SW 1271 (cell line): ENCODE results near the gene ERICH3.

Source experiments
- DNase-seq, 2 experiments: peaks; one replicate each; lab custom pipeline; 2025; lab: John Stamatoyannopoulos, UW

Gene ERICH3

DNA sequence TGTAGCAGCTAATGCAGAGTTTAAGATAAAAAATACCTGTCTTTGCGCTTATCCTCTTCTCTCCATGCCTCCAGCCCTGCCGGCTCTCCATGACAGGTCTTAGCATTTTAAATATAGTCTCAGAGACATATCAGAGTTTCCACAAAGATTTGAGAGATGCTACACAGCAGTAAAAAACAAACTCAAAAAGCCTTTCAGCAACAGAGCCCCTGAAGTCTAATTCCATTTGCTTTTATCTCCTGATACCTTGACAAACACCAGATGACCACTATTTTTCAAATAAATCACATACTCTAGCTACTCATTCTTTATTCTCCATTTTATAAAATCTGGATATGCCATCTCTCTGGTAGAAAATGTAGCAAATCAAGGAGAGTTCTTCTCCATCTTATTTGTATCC lies 81.6 kb downstream of the ERICH3 start:
- DNase-seq, result no peak

DNA sequence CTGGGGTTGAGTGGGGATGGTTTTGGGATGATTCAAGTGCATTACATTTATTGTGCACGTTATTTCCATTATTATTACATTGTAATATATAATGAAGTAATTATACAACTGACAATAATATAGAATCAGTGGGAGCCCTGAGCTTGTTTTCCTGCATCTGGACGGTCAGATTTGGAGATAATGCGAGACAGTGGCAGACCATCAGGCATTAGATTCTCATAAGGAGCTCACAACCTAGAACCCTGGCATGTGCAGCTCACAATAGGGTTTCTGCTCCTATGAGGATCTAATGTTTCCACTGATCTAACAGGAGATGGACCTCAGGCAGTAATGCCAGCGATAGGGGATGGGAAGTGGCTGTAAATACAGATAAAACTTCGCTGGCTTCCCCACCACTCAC lies 83.3 kb downstream of the ERICH3 start:
- no peak for DNase-seq

DNA sequence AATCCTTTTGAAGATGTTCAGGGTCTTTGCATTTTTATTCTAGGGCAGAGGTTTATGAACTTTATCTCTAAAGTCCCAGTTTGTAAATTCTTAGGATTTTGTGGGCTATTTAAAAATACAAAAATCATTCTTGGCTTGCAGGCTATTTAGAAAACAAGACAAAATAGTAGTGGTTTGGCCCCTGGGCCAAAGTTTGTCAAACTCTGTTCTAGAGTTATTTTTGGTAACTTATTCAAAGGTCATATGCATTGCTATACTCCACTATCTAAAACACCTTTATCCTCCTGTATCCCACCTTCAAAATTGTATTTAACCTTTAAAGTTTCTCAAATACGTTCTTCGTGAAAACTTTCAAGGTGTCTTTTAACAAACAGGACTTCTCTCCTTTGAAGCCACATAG lies 85.7 kb downstream of the ERICH3 start:
- DNase-seq, result no peak

DNA sequence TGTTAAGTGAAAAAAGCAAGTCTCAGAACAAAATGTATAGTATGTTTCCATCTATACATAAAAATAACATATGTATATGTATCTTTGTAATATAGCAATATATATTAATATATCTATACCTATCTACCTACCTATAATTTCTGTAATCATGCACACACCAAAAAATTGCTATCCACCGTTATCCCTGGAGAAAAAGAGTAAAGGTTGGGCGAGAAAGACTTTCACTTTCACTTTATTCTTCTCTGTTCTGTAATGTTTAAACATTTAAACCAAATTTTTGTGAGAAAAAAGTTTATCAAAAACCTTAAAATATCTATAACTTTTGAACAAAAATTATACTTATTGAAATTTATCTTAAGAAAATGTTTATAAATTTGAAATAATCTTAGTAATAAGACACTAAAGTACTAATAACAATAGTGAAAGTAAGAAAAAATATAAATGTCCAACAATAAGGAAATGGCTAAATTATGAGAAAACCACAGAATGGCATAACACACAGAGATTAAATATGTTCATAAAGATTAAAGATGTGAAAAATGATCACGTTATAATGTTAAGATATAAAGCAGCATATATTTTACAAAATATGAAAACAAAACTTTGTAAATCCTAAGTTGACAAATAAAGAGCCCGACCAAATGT lies 87.2 kb downstream of the ERICH3 start:
- no peak for DNase-seq

DNA sequence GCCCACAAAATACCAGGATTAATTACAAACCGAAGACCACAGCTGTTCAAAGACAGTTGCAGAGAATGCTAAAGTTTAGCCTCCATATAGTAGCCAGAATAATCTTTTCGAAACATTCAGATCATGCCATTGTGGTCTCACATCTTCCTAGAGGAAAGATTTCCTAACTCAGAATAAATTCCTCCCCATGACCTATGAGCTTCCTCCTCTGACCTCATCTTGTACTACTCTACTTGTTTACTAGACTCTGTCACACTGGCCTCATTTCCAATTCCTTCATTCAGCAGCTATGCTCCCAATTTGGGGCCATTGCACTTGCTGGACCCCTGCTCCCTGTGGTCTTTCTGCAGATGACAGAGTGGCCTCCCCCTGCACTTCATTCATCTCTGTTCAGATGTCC lies 89.4 kb downstream of the ERICH3 start:
- no peak for DNase-seq

DNA sequence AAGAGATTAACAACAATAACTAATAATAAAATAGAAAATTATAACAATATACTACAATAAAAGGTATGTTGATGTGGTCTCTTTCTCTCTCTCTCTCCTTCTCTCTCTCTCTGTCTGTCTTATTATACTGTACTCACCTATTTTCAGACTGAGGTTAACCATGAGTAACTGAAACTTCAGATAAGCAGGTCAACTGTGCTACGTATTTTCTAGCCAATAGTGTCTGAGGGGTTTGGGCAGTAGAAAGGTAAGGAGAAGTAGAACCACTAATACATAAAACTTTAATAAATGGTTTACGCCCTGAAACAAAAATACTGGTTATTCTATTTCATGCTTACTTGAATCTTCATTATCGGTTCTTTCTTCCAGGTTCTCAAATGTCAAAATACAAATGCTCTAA lies 90.2 kb downstream of the ERICH3 start:
- DNase-seq, result no peak

DNA sequence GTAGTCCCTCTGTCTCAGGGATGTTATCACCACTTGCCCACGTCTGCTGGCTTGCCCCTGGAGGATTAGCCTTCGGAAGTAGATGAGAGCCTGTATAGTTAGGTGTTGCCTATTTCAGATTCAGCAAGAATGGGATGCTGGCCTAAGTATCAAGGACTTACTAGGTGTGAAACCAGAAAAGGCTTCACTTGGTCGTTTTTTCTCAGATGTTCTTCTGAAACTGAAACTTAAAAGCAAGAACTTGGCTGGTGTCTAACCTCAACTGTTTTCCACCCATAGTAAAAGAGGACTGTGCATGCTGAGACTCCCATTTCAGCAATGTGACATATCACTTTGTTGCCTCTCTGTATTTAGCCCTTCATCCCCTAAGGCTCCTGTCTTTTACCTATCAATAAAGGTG lies 94.2 kb downstream of the ERICH3 start:
- DNase-seq, result no peak

DNA sequence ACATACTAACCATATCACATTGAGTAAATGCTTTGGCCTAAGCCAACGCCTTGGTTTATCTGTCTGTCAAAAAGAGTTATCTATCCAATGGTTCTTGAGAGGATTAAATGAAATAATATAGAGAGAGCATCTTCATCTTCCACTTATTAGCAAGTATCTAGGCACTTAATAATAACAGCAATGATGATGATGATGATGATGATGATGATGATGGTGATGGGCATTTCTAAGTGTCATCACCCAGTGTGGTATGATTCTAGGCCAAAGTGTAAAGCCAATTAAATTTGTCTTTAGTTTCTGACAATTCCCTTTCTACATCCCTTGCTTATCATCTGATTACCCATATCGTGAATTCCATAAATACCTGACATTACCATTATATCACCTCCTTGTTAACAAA lies 95.5 kb downstream of the ERICH3 start:
- no peak for DNase-seq

DNA sequence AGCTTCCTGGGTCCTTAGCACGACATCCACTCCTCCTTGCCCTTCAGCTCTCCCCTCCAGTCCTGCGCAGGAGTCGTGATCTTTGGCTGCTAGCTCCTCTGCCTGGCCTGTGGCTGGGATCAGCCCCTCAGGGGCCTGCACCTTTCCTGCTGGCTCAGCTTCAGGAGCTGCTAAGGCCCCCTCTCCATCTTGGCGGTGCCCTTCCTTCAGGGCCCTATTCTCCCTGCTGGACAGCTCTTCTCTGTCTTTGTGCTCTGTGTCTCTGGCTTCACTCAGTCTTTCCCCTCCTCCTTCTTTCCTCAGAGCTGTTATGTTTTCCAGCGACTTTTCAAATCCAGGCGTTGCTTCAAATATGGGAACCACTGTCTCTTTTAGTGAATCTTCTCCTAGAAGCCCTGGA lies 101.7 kb downstream of the ERICH3 start:
- no peak for DNase-seq

DNA sequence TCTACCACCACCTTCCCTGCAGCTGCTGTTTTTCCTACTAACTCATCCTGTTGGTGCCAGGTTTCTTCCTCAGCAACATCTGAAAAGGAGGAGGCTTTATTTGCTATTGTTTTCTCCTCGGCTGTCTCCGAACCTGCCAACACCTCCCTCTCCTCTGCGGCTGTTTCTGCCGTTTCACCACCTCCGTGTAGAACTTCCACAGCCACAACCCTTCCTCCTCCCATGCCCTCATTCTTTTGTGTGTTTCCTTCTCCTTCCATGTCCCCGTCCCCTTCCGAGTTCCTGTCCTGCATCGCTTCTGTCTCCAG lies 102.1 kb downstream of the ERICH3 start:
- DNase-seq, result no peak

DNA sequence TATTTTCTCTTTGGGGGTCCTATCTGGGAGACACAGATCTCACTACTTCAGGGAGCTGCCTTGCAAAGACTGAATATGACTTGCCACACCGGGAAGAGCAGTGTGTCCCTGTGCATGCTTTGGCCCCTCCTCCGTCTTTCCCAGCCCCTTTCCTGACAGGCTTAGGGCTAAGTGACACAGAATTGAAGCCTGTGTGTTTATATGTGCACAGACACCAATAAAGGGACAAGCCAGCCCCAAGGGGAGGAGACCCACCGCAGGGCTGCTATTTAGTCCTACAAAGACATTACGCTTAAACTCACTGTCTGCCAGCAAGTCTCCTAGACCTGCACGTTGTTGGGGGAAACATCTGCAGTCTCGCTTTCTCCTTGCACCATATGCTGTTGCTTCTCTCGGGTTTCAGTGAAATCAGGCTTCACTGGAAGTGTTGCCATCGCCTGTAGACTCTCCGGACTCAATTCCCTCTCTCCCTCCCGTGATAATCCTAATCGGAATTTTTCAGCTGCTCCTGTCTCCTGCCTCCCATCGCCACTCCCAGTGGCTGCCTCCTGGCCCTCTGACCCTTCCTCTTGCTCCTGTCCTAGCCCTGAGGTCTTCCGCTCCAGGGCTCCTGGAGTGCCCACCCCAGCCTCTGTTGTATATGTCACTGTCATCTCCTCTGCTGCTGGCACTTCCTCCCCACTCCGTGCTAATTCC lies 102.6 kb downstream of the ERICH3 start:
- no peak for DNase-seq

DNA sequence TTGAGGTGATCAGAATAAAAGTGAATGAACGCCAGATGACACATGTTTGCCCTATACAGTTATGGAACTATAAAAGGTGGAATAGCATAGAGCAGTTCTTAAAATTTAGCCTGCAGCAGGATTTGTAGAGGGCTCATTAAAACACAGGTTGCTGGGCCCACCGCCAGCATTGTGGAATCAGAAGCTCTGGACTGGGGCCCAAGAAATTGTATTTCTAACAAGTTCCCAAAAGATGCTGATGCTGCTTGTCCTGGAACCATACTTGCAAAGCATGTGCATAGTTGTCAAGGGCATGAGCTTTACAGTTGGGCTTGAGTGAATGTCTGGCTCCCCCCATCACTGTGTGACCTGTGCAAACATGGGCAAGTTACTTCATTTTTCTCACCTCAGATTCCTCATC lies 123.7 kb downstream of the ERICH3 start:
- no peak for DNase-seq

DNA sequence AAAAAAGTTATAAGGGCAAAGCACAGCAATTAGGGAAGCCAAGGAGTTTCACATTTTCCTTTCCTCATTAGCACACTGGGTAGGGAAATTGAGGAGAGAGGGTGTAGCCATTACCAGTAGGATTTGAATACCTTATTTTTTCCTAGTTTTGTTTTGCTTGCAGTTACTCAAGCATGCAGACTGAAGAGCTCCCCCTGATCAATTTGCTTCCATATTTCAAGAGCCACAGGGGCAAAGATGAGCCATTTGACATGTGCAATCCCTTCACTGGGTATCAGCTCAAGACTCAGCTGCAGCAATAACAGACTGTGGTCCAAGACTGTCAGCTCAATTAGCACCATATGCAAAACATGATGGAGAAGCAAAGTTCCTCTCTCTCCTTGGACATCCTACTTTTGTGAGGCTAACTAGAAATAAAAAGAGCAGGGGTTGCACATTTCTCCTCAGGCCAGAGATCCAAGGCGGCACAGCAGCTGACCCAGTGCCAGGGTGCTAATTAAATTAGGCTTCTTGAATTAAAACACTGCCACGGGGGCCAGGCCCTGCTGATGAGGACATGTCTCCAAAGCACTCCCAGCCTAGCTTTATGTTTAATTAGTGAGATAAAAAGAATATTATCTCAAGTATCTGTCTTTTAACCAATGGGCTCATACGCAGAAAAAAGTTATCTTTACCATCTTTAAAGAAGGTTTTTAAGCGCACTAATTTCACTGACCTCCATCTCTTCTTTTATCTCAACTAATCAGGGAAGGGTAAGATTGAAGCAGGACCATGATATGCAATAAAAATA lies 124.4 kb downstream of the ERICH3 start:
- no peak for DNase-seq

DNA sequence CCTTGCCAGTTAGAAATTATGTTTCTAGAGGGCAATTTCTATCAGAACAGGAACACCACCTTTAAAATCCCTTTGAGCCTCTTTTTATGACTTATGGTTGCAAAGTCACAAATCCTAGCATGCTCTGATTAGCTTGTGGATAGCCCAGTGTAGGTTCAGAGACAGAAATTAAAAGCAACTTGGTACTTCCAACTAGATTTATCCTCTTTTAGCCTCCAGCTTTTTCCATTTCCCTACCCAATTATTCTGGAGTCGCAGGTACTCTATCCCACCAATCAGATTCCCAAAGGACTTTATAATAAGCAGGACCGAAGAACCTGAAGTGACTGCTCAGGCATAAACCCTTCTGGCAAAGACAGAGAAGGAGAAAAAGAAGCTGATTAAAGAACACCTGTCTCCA lies 127.8 kb downstream of the ERICH3 start:
- DNase-seq, result no peak

DNA sequence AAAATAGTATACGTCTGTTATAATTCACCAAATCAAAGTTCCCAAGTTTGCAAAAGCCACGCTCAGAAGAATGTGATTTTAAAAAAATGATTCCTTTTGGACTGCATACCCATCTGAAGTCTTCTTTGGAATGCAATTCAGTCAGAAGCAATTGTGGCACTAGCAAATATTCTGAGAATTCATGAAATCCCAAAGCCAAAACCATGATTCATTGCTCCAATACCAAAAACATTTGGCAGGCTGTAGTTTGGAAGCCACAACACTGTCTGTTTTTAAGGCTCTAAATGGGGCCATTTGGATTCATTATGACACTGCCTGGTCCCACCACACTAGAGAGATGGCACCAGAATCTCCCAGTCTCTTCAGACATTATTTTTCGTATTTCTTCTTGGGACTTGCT lies 139.4 kb downstream of the ERICH3 start:
- no peak for DNase-seq

DNA sequence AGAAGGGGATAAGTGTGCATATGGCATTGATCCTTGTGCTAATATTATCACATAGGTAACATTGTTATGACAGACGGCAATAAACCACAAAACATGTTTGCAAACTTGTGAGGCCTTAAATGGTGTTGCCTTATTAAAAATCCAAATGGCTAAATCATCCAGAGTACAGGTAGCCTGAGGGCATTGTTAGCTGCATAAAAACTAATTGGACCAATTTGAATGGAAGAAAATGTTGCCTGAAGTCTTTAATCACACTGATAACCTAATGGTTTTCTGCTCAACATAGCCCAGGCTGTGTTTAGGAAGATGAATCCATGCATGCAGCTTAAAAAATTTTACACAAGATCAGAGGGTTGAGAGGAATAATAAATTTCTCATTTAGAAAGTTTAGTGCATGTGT lies 141.8 kb downstream of the ERICH3 start:
- no peak for DNase-seq

DNA sequence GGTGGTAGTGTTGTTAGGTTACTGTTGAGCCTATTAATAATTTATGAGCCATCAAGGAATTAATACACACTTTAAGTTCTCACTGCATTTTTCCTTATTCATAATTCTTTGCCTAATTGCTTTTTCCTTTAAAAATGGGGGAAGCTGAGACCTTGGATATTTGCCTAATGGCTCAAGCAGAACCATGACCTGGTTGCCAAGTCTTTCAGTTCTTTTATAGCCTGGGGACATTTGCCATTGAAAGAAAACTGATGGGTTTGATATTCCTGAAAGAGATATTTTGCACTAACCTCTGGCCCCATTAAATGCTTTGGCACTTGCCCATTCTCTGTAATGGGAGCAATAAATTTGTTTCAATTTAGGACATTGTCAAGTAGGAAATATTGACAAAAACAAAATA lies 142.7 kb downstream of the ERICH3 start:
- DNase-seq, result no peak

DNA sequence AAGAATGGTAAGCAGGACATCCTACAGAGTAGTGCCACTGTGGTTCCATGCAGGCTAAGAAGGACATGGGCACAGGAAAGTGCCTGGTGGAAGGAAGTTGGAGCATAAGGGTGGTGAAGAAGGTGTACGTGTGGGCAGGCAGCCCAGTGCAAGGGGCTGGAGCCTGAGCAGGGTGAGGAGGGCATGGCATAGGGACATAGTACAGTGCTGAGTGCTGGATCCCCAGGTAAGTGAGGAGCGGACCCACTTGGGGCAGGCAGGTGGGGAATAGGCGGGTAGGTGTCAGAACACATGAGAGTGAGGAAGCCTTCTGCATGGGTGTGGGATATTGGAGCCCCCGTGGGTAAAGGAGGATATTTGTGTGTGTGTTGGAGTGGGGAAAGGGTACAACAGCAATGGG lies 145.5 kb downstream of the ERICH3 start:
- DNase-seq, result no peak

DNA sequence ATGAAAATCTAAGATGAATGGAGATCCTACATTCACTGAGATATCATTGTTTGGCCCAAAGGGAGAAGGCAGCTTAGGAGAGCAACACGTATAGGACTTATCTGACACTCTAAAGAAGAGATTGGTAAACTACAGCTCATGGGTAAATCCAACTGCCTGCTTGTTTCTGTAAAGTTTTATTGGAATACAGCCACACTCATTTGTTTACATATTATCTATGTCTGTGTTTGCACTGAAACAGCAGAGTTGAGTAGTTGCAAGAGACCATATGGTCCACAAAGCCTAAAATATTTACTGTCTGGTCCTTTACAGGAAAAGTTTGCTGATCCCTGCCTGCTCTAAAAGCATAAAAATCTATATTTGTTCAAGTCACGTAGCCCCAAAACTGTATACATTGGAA lies 146.9 kb downstream of the ERICH3 start:
- no peak for DNase-seq

DNA sequence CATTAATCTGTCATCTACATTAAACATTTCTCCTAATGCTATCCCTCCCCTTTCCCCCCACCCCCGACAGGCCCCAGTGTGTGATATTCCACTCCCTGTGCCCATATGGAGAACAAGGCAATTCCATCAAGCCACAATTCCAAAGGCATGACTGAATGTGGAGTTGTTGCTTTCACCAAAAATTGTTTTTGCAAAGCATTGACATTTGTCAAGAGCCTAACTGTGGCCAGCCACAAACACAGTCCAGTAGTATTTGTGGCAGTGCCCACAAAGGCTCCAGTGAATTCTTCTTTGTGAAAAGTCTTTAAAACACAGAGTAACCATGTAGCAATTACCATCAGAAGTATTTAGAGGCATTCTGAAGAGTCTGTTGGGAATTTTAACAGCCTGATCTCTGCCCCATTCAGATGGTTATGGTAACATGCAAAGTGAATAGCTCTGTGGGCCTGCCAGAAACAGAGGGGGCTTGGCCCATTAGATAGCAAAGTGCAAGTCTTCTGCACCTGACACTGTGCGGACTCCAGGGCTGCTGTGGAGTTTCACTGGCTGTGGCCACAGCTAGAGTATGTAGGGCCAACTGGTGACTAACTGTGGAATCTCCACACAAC lies 149.6 kb downstream of the ERICH3 start:
- no peak for DNase-seq

DNA sequence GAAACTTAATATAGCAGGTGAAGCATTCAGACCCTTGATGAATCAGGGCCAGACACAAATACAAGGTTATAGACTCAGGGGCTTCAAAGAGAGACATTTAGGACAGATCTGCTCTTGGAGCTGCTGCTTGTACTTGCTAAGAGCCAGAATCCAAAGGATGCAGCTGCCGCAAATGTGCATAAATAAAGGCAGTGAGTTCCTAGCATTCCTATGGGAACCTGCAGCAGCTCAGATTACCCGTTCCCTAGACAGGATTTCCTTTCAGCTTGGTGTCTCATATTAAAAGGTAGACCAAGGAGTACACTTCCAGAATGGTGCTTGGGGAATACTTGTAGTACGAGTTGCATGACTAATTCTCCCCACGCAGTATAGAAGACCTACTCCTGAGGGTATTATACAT lies 151.4 kb downstream of the ERICH3 start:
- DNase-seq, result no peak
